ENCODE measurements around the gene CNDP2. TPM values are rescaled to one million over a fixed set of nuclear protein-coding genes. Genes with fewer than 3 reads are reported as not detected.
"Not testable (repeated sequence)": the region's sequence is repeated elsewhere in the genome, so short reads cannot be mapped to it uniquely, and the experiment has no call there.

The CNDP2 gene
- total RNA-seq, 2 experiments from 2014 or later, result 121 to 136 TPM

- DNase-seq (no peak), ATAC-seq (no peak)
- Mint-ChIP-seq H3K36me3 (ENCODE audit: low read depth) (peaks cover 23% of the 10 kb centered on the region), H3K4me3 (no peak overlapping the region), H3K27ac (no peak overlapping the region), H3K9me3 (no peaks in the 10 kb centered on the region), H3K27me3 (no peaks in the 10 kb centered on the region), H3K4me1 (ENCODE audit: low read depth) (no peaks in the 10 kb centered on the region)
- ChIA-PET CTCF (no interaction called here), POLR2A (no interaction called here)
- intact Hi-C loops (cut with micrococcal nuclease), result no loop called here
- TF ChIP-seq CTCF (IDR thresholded peaks at IDR 0.05), result no peak
These were observed 27.9 kb downstream of the CNDP2 start for GRCh38 chr18:74524097-74524496.

- H3K4me1 Mint-ChIP-seq (ENCODE audit: low read depth); CTCF ChIA-PET; H3K4me3 Mint-ChIP-seq; H3K27ac Mint-ChIP-seq; H3K27me3 Mint-ChIP-seq; ATAC-seq; intact Hi-C loops (cut with micrococcal nuclease); H3K9me3 Mint-ChIP-seq; DNase-seq; POLR2A ChIA-PET: not testable (repeated sequence)
- H3K36me3 Mint-ChIP-seq (ENCODE audit: low read depth), result peaks cover 15% of the 10 kb centered on the region
These were observed 28.8 kb downstream of the CNDP2 start for GRCh38 chr18:74524915-74525314.

- Mint-ChIP-seq H3K27me3 (no peaks in the 10 kb centered on the region), H3K4me1 (ENCODE audit: low read depth) (no peaks in the 10 kb centered on the region), H3K4me3 (no peak overlapping the region), H3K36me3 (ENCODE audit: low read depth) (peaks cover 7% of the 10 kb centered on the region), H3K27ac (no peak overlapping the region), H3K9me3 (no peaks in the 10 kb centered on the region)
- DNase-seq (no peak), ATAC-seq (no peak)
- no peak for TF ChIP-seq CTCF (IDR thresholded peaks at IDR 0.05)
- CTCF ChIA-PET, result no interaction called here
- POLR2A ChIA-PET, result no interaction called here
- intact Hi-C loops (cut with micrococcal nuclease), result no loop called here
These were observed 29.6 kb downstream of the CNDP2 start for GRCh38 chr18:74525741-74526140.

- intact Hi-C loops (cut with micrococcal nuclease), result no loop called here
- no peak for TF ChIP-seq CTCF (IDR thresholded peaks at IDR 0.05)
- ChIA-PET CTCF (interaction anchor here (0.7 kb wide), 1 partner anchor 173 kb away, joined by 3 read pairs; no protein-coding TSS in a partner anchor), POLR2A (no interaction called here)
- Mint-ChIP-seq H3K4me3 (no peak overlapping the region), H3K36me3 (ENCODE audit: low read depth) (peaks cover 3% of the 10 kb centered on the region), H3K4me1 (ENCODE audit: low read depth) (no peaks in the 10 kb centered on the region), H3K9me3 (no peaks in the 10 kb centered on the region), H3K27me3 (no peaks in the 10 kb centered on the region), H3K27ac (no peak overlapping the region)
- ATAC-seq (no peak), DNase-seq (no peak)
These were observed 30.3 kb downstream of the CNDP2 start for GRCh38 chr18:74526488-74526887.

GRCh38 chr18:74528478-74528877 lies 32.3 kb downstream of the CNDP2 start:
- intact Hi-C loops (cut with micrococcal nuclease), result no loop called here
- ATAC-seq (no peak), DNase-seq (no peak)
- Mint-ChIP-seq H3K36me3 (ENCODE audit: low read depth) (no peaks in the 10 kb centered on the region), H3K4me3 (no peak overlapping the region), H3K4me1 (ENCODE audit: low read depth) (no peaks in the 10 kb centered on the region), H3K27ac (no peak overlapping the region), H3K9me3 (no peaks in the 10 kb centered on the region), H3K27me3 (no peaks in the 10 kb centered on the region)
- ChIA-PET POLR2A (no interaction called here), CTCF (interaction anchor here (1.6 kb wide), 1 partner anchor 23 kb away, joined by 5 read pairs; no protein-coding TSS in a partner anchor)
- TF ChIP-seq CTCF (IDR thresholded peaks at IDR 0.05), result no peak

- Mint-ChIP-seq H3K27me3 (no peaks in the 10 kb centered on the region), H3K4me3 (no peak overlapping the region), H3K4me1 (ENCODE audit: low read depth) (no peaks in the 10 kb centered on the region), H3K36me3 (ENCODE audit: low read depth) (no peaks in the 10 kb centered on the region), H3K27ac (no peak overlapping the region), H3K9me3 (no peaks in the 10 kb centered on the region)
- ATAC-seq (no peak), DNase-seq (no peak)
- intact Hi-C loops (cut with micrococcal nuclease), result no loop called here
- CTCF ChIA-PET, result no interaction called here
- no peak for TF ChIP-seq CTCF (IDR thresholded peaks at IDR 0.05)
- POLR2A ChIA-PET, result no interaction called here
These were observed 32.8 kb downstream of the CNDP2 start for GRCh38 chr18:74528913-74529312.

Data from activated CD8-positive, alpha-beta T cell treated with anti-CD3 and anti-CD28 coated beads for 36 hours (primary cell).